Suprapubic skin (tissue), 4 donors: Measurements from ENCODE around the gene CTU1.

Experiments
- EP300 ChIP-seq: sonication (generic); formaldehyde crosslinking; IDR thresholded peaks from one replicate; pipeline ENCODE4 v1.6.1; 2017; ENCODE audit warnings: antibody characterized with exemption
- POLR2A ChIP-seq, 2 donors: fragments of 450-650 bp; IDR thresholded peaks; one replicate each; pipeline ENCODE4 v1.6.1; 2017; ENCODE audit warnings: antibody characterized with exemption in 2 of 2, mild to moderate bottlenecking in 2 of 2, moderate library complexity in 2 of 2
- POLR2AphosphoS5 ChIP-seq, 3 donors: sonication (generic); formaldehyde crosslinking; IDR thresholded peaks; one replicate each; pipeline ENCODE4 v1.6.1; 2017; ENCODE audit warnings: antibody characterized with exemption in 3 of 3
- TF ChIP-seq, protein P1 (sequence below), 2 donors: fragments of 200-600 bp in 1 of 2; fragments of 450-650 bp in 1 of 2; sonication (generic) in 1 of 2; IDR thresholded peaks; one replicate each; pipeline ENCODE4 v1.5.1; 2016 to 2019; ENCODE audit warnings: antibody characterized with exemption in 2 of 2, mild to moderate bottlenecking in 1 of 2, moderate library complexity in 1 of 2

- TF ChIP-seq, protein P1, sequence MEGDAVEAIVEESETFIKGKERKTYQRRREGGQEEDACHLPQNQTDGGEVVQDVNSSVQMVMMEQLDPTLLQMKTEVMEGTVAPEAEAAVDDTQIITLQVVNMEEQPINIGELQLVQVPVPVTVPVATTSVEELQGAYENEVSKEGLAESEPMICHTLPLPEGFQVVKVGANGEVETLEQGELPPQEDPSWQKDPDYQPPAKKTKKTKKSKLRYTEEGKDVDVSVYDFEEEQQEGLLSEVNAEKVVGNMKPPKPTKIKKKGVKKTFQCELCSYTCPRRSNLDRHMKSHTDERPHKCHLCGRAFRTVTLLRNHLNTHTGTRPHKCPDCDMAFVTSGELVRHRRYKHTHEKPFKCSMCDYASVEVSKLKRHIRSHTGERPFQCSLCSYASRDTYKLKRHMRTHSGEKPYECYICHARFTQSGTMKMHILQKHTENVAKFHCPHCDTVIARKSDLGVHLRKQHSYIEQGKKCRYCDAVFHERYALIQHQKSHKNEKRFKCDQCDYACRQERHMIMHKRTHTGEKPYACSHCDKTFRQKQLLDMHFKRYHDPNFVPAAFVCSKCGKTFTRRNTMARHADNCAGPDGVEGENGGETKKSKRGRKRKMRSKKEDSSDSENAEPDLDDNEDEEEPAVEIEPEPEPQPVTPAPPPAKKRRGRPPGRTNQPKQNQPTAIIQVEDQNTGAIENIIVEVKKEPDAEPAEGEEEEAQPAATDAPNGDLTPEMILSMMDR (IDR thresholded peaks at IDR 0.05), result no peak
- TF ChIP-seq EP300 (no peak), POLR2AphosphoS5 (IDR thresholded peaks at IDR 0.05) (no peak), POLR2A (IDR thresholded peaks at IDR 0.05) (no peak)
Observed at GRCh38 chr19:51107406-51108065, 673 bp downstream of the CTU1 start.
